Ishikawa (cell line): Measurements from ENCODE around the gene MT1B.

ENCODE experiments used
- CEBPB ChIP-seq: IDR thresholded peaks from 2 replicates; pipeline ENCODE4 v1.6.1; 2012
- CREB1 ChIP-seq: IDR thresholded peaks from 2 replicates; pipeline ENCODE4 v1.6.1; 2012; ENCODE audit warnings: low read depth
- EGR1 ChIP-seq: IDR thresholded peaks from 2 replicates; pipeline ENCODE4 v1.6.1; 2012
- EP300 ChIP-seq: IDR thresholded peaks from 2 replicates; pipeline ENCODE4 v1.6.1; 2012; ENCODE audit warnings: borderline replicate concordance
- FOXM1 ChIP-seq: IDR thresholded peaks from 2 replicates; pipeline ENCODE4 v1.6.1; 2012; ENCODE audit warnings: low read depth, borderline replicate concordance
- MAX ChIP-seq: IDR thresholded peaks from 2 replicates; pipeline ENCODE4 v1.6.1; 2012
- NFIC ChIP-seq: IDR thresholded peaks from 2 replicates; pipeline ENCODE4 v1.6.1; 2012
- RAD21 ChIP-seq: IDR thresholded peaks from 2 replicates; pipeline ENCODE4 v1.6.1; 2012; ENCODE audit warnings: low read depth
- REST ChIP-seq: IDR thresholded peaks from 2 replicates; pipeline ENCODE4 v1.6.1; 2012; ENCODE audit warnings: low read depth, mild to moderate bottlenecking
- TAF1 ChIP-seq: IDR thresholded peaks from 2 replicates; pipeline ENCODE4 v1.6.1; 2012; ENCODE audit warnings: low read depth, mild to moderate bottlenecking
- TCF12 ChIP-seq: IDR thresholded peaks from 2 replicates; pipeline ENCODE4 v1.6.1; 2012; ENCODE audit warnings: low read depth
- TEAD4 ChIP-seq: IDR thresholded peaks from 2 replicates; pipeline ENCODE4 v1.6.1; 2012
- USF1 ChIP-seq: IDR thresholded peaks from 2 replicates; pipeline ENCODE4 v1.6.1; 2012
- YY1 ChIP-seq: IDR thresholded peaks from 2 replicates; pipeline ENCODE4 v1.6.1; 2012; ENCODE audit warnings: low read depth
- ZBTB7A ChIP-seq: IDR thresholded peaks from 2 replicates; pipeline ENCODE4 v1.6.1; 2012; ENCODE audit warnings: low read depth

Gene MT1B

GRCh38 chr16:56629531-56629930 is 22.2 kb upstream of the MT1B start:
- TF ChIP-seq TEAD4 (no peak), USF1 (no peak), CEBPB (no peak), EP300 (no peak), EGR1 (no peak), TCF12 (no peak), MAX (no peak), CREB1 (no peak), NFIC (no peak), YY1 (no peak), RAD21 (no peak), REST (no peak), FOXM1 (no peak), ZBTB7A (no peak)

- TF ChIP-seq EGR1: no peak
- TF ChIP-seq RAD21: no peak
- TF ChIP-seq TEAD4: no peak
- no peak for TF ChIP-seq FOXM1
- no peak for TF ChIP-seq MAX
- TF ChIP-seq ZBTB7A: no peak
- TF ChIP-seq TCF12: no peak
- TF ChIP-seq USF1: no peak
- no peak for TF ChIP-seq CREB1
- TF ChIP-seq EP300: no peak
- TF ChIP-seq TAF1: no peak
- no peak for TF ChIP-seq CEBPB
- no peak for TF ChIP-seq REST
- no peak for TF ChIP-seq NFIC
- no peak for TF ChIP-seq YY1
These were observed 21.6 kb upstream of the MT1B start for GRCh38 chr16:56630134-56630533.

GRCh38 chr16:56631197-56631596 is 20.5 kb upstream of the MT1B start:
- no peak for TF ChIP-seq TCF12
- no peak for TF ChIP-seq CEBPB
- TF ChIP-seq RAD21: no peak
- TF ChIP-seq MAX: no peak
- TF ChIP-seq EGR1: no peak
- no peak for TF ChIP-seq FOXM1
- TF ChIP-seq CREB1: no peak

- TF ChIP-seq EGR1 (no peak), TAF1 (no peak), TCF12 (no peak), CEBPB (no peak), YY1 (no peak), ZBTB7A (no peak), RAD21 (no peak), FOXM1 (no peak), CREB1 (no peak), EP300 (no peak), USF1 (no peak)
These were observed 19.9 kb upstream of the MT1B start for GRCh38 chr16:56631832-56632155.

GRCh38 chr16:56632156-56632847 is 19.4 kb upstream of the MT1B start, which contains the start of gene MT1M:
TSS of gene MT1M (plus strand) at chr16:56632659. CDS start at chr16:56632732, 73 bp downstream.
- no peak for TF ChIP-seq RAD21
- no peak for TF ChIP-seq MAX
- TF ChIP-seq EP300: no peak
- no peak for TF ChIP-seq TAF1
- TF ChIP-seq FOXM1: no peak
- TF ChIP-seq CREB1: no peak
- TF ChIP-seq EGR1: no peak
- TF ChIP-seq REST: no peak
- TF ChIP-seq CEBPB: no peak
- TF ChIP-seq YY1: no peak
- TF ChIP-seq ZBTB7A: no peak
- no peak for TF ChIP-seq TEAD4
- TF ChIP-seq TCF12: no peak
- no peak for TF ChIP-seq NFIC
